CD4-positive, alpha-beta T cell (primary cell): Measurements from ENCODE around the gene KCNT2. TPM values are rescaled to one million over a fixed set of nuclear protein-coding genes. Genes with fewer than 3 reads are reported as not detected.

Experiments used
- ATAC-seq: fragments of 200-7000 bp; cut with Tn5 transposase; one replicate; pipeline ENCODE4 v1.10.0; 2022; ENCODE audit warnings: mild to moderate bottlenecking; ENCODE audit not compliant: poor library complexity
- CTCF ChIA-PET: fragments of 350-600 bp; sonication (Branson Sonifier 250); formaldehyde crosslinking; loops from one replicate; lab custom pipeline; 2021; ENCODE audit warnings: antibody characterized with exemption, inconsistent platforms; lab: Charles Lee
- POLR2A ChIA-PET: fragments of 350-600 bp; sonication (Branson Sonifier 250); formaldehyde crosslinking; loops from one replicate; lab custom pipeline; 2021; ENCODE audit warnings: antibody characterized with exemption, inconsistent platforms; lab: Charles Lee
- DNase-seq, 14 experiments: peaks; one replicate each; pipeline ENCODE4 v3.0.0-alpha.2; 2013 to 2020; ENCODE audit warnings: mixed read lengths in 2 of 14
- H3K27ac ChIP-seq, 2 donors: one replicate each; pipeline versions ENCODE4 v1.5.1 to v1.7.0; 2013; ENCODE audit warnings: low read length in 2 of 2, low read depth in 1 of 2, mild to moderate bottlenecking in 1 of 2
- H3K27me3 ChIP-seq, 2 experiments: 1 replicate in 1 of 2; 2 replicates in 1 of 2; pipeline versions ENCODE4 v1.6.1 to v1.7.0; 2013; ENCODE audit warnings: low read length in 2 of 2, control low read depth in 1 of 2, mild to moderate bottlenecking in 1 of 2, moderate library complexity in 1 of 2; ENCODE audit not compliant: insufficient read depth in 2 of 2, control insufficient read depth in 1 of 2
- H3K36me3 ChIP-seq: one replicate; pipeline ENCODE4 v1.6.1; 2013; ENCODE audit warnings: low read length, control low read depth; ENCODE audit not compliant: insufficient read depth
- H3K4me1 ChIP-seq: one replicate; pipeline ENCODE4 v1.6.1; 2013; ENCODE audit warnings: low read length, control low read depth; ENCODE audit not compliant: insufficient read depth
- H3K4me3 ChIP-seq: one replicate; pipeline ENCODE4 v1.5.1; 2013; ENCODE audit warnings: mild to moderate bottlenecking, low read length, moderate library complexity
- H3K9me3 ChIP-seq, 2 experiments: 1 replicate in 1 of 2; 2 replicates in 1 of 2; pipeline versions ENCODE4 v1.6.1 to v1.7.0; 2013; ENCODE audit warnings: low read length in 2 of 2, mild to moderate bottlenecking in 2 of 2, control low read depth in 1 of 2, moderate library complexity in 1 of 2; ENCODE audit not compliant: control insufficient read depth in 1 of 2, insufficient read depth in 1 of 2
- H3K27ac Mint-ChIP-seq: one replicate; pipeline ENCODE4 v1.8.0; 2020; ENCODE audit warnings: mixed read lengths
- H3K27me3 Mint-ChIP-seq: one replicate; pipeline ENCODE4 v1.8.0; 2021; ENCODE audit warnings: mixed read lengths
- H3K36me3 Mint-ChIP-seq: one replicate; pipeline ENCODE4 v1.8.0; 2021; ENCODE audit warnings: low read depth, mixed read lengths
- H3K4me1 Mint-ChIP-seq: one replicate; pipeline ENCODE4 v1.8.0; 2021; ENCODE audit warnings: low read depth, mixed read lengths
- H3K4me3 Mint-ChIP-seq: one replicate; pipeline ENCODE4 v1.8.0; 2020; ENCODE audit warnings: mild to moderate bottlenecking, mixed read lengths
- H3K9me3 Mint-ChIP-seq: one replicate; pipeline ENCODE4 v1.8.0; 2020; ENCODE audit warnings: mixed read lengths
- intact Hi-C, 2 experiments: fragments of 100-400 bp; cut with DNase I in 1 of 2; cut with micrococcal nuclease in 1 of 2; formaldehyde crosslinking; loops; one replicate each; pipeline versions ENCODE4 v1.15.1 to v1.9.0; 2023 to 2025; cut with DNase I, micrococcal nuclease
- total RNA-seq, 174 experiments: library from RNA in 2 of 174; stranded (reverse) in 2 of 174; gene quantifications; one replicate each; pipeline ENCODE4 v1.2.3 and lab custom pipeline; 2021 to 2026
- TF ChIP-seq, protein P1 (sequence below): fragments of 200-600 bp; IDR thresholded peaks from one replicate; pipeline ENCODE4 v1.8.0; 2022; ENCODE audit warnings: antibody characterized with exemption, mild to moderate bottlenecking

Gene KCNT2
- total RNA-seq, 2 experiments from 2014 or later = not detected

DNA sequence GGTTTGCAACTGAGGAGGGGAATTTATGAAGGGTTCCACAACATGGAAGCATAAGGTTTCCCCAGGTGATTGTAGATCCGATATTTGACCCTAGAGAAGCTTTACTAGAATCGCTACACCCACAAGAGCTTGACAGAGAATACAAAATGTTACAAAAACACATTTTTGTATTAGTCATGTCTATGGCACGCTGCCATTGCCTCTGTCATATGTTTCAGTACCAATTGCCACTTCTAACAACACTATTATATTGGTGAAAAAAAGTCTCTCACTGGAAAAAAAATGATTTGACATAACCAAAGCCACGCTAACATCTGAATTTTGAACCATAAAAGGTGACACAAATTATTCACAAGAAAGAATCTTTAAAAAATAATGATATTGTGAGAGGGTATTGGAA is 214.5 kb downstream of the KCNT2 start:
- TF ChIP-seq, protein P1, sequence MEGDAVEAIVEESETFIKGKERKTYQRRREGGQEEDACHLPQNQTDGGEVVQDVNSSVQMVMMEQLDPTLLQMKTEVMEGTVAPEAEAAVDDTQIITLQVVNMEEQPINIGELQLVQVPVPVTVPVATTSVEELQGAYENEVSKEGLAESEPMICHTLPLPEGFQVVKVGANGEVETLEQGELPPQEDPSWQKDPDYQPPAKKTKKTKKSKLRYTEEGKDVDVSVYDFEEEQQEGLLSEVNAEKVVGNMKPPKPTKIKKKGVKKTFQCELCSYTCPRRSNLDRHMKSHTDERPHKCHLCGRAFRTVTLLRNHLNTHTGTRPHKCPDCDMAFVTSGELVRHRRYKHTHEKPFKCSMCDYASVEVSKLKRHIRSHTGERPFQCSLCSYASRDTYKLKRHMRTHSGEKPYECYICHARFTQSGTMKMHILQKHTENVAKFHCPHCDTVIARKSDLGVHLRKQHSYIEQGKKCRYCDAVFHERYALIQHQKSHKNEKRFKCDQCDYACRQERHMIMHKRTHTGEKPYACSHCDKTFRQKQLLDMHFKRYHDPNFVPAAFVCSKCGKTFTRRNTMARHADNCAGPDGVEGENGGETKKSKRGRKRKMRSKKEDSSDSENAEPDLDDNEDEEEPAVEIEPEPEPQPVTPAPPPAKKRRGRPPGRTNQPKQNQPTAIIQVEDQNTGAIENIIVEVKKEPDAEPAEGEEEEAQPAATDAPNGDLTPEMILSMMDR = no peak
- Histone ChIP-seq H3K9me3 (no peaks in the 10 kb centered on the region), H3K4me1 (no peaks in the 10 kb centered on the region), H3K27me3 (no peaks in the 10 kb centered on the region), H3K4me3 (no peak overlapping the region), H3K36me3 (no peaks in the 10 kb centered on the region), H3K27ac (no peak overlapping the region)
- ChIA-PET CTCF (no interaction called here), POLR2A (no interaction called here)
- intact Hi-C loops = no loop called here
- Mint-ChIP-seq H3K9me3 (no peaks in the 10 kb centered on the region), H3K27ac (no peak overlapping the region), H3K4me3 (no peak overlapping the region), H3K27me3 (no peaks in the 10 kb centered on the region), H3K36me3 (no peaks in the 10 kb centered on the region), H3K4me1 (no peaks in the 10 kb centered on the region)
- no peak for DNase-seq
- no peak for ATAC-seq

DNA sequence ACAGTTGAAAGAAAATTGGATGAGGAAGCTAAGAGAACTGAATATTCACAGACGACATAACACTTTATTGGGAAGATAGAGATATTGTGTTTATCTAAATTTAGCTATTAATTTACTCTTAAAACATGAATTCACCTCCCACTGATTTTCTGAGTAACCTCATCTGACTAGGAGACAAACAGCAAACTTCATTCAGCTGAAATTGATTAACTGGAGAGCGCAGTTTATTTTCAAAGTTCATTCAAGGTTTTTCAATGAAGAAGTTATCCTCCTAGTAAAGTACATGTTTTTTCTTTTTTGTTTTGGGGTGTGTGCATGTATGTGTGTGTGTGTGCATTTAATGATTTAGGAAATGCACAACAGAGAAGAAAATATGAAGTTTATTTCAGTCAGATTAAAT is 215.0 kb downstream of the KCNT2 start:
- Histone ChIP-seq H3K27ac (no peak overlapping the region), H3K4me1 (no peaks in the 10 kb centered on the region), H3K4me3 (no peak overlapping the region), H3K36me3 (no peaks in the 10 kb centered on the region), H3K27me3 (no peaks in the 10 kb centered on the region), H3K9me3 (no peaks in the 10 kb centered on the region)
- TF ChIP-seq, protein P1 = no peak
- CTCF ChIA-PET = no interaction called here
- no peak overlapping the region for H3K27ac Mint-ChIP-seq
- POLR2A ChIA-PET = no interaction called here
- DNase-seq (no peak), ATAC-seq (no peak)
- H3K9me3 Mint-ChIP-seq = no peaks in the 10 kb centered on the region
- intact Hi-C loops = no loop called here
- H3K4me1 Mint-ChIP-seq = no peaks in the 10 kb centered on the region
- H3K4me3 Mint-ChIP-seq = no peak overlapping the region
- H3K27me3 Mint-ChIP-seq = no peaks in the 10 kb centered on the region
- H3K36me3 Mint-ChIP-seq = no peaks in the 10 kb centered on the region

DNA sequence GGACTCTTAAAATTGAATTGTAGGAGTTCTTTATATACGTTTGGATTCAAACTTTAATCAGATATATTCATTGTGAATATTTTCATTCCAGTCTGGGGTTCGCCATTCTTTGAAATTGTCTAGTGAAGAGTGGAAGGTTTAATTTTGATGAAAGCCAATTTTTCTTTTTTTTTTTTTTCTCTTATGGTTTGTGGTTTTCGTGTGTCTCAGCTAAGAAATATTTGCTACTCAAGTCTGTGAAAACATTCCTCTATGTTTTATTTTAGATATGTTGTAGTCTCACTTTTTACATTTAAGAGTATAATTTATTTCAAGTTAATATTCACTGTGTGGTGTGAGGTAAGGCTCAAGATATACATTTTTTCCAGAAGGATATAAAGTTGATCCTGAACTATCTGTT is 220.5 kb downstream of the KCNT2 start:
- no peaks in the 10 kb centered on the region for H3K9me3 ChIP-seq
- Mint-ChIP-seq H3K4me3 (no peak overlapping the region), H3K27ac (no peak overlapping the region), H3K4me1 (no peaks in the 10 kb centered on the region), H3K27me3 (no peaks in the 10 kb centered on the region), H3K9me3 (no peaks in the 10 kb centered on the region), H3K36me3 (no peaks in the 10 kb centered on the region)
- no peaks in the 10 kb centered on the region for H3K27me3 ChIP-seq
- no peak overlapping the region for H3K27ac ChIP-seq
- ChIA-PET CTCF (no interaction called here), POLR2A (no interaction called here)
- no peak overlapping the region for H3K4me3 ChIP-seq
- intact Hi-C loops = no loop called here
- ATAC-seq (no peak), DNase-seq (no peak)
- TF ChIP-seq, protein P1 = no peak
- H3K4me1 ChIP-seq = no peaks in the 10 kb centered on the region
- no peaks in the 10 kb centered on the region for H3K36me3 ChIP-seq
